Activated naive CD4-positive, alpha-beta T cell treated with anti-CD3 and anti-CD28 coated beads, Interleukin-2, amount 50 U/mL, for 24 hours (primary cell): ENCODE measurements around the gene HCFC1R1.
A peak's percentile ranks its signal among the peaks of the same experiment; 100 is the strongest.

Experiments used
- H3K27ac Mint-ChIP-seq: one replicate; pipeline ENCODE4 v1.8.0; 2021; ENCODE audit warnings: mild to moderate bottlenecking, mixed read lengths
- H3K27me3 Mint-ChIP-seq: one replicate; pipeline ENCODE4 v1.8.0; 2021; ENCODE audit warnings: mixed read lengths
- H3K36me3 Mint-ChIP-seq: one replicate; pipeline ENCODE4 v1.8.0; 2021; ENCODE audit warnings: mixed read lengths
- H3K4me1 Mint-ChIP-seq: one replicate; pipeline ENCODE4 v1.8.0; 2021; ENCODE audit warnings: mixed read lengths
- H3K4me3 Mint-ChIP-seq: one replicate; pipeline ENCODE4 v1.8.0; 2021; ENCODE audit warnings: mild to moderate bottlenecking, mixed read lengths
- H3K9me3 Mint-ChIP-seq: one replicate; pipeline ENCODE4 v1.8.0; 2021; ENCODE audit warnings: mixed read lengths

HCFC1R1 gene

GRCh38 chr16:3004781-3005284 is 18.9 kb downstream of the HCFC1R1 start:
- no peaks in the 10 kb centered on the region for H3K9me3 Mint-ChIP-seq
- no peaks in the 10 kb centered on the region for H3K36me3 Mint-ChIP-seq
- H3K4me3 Mint-ChIP-seq: peak overlapping the region; percentile 47
- peaks cover 3% of the 10 kb centered on the region for H3K27me3 Mint-ChIP-seq
- H3K4me1 Mint-ChIP-seq: peaks cover 24% of the 10 kb centered on the region
- H3K27ac Mint-ChIP-seq: no peak overlapping the region

- peaks cover 3% of the 10 kb centered on the region for H3K27me3 Mint-ChIP-seq
- no peaks in the 10 kb centered on the region for H3K9me3 Mint-ChIP-seq
- peaks cover 24% of the 10 kb centered on the region for H3K4me1 Mint-ChIP-seq
- H3K27ac Mint-ChIP-seq: no peak overlapping the region
- H3K4me3 Mint-ChIP-seq: no peak overlapping the region
- no peaks in the 10 kb centered on the region for H3K36me3 Mint-ChIP-seq
Measured at GRCh38 chr16:3004319-3004718, 19.4 kb downstream of the HCFC1R1 start.

- H3K9me3 Mint-ChIP-seq: no peaks in the 10 kb centered on the region
- peak overlapping the region; percentile 78 for H3K4me3 Mint-ChIP-seq
- peaks cover 23% of the 10 kb centered on the region for H3K4me1 Mint-ChIP-seq
- peaks cover 3% of the 10 kb centered on the region for H3K27me3 Mint-ChIP-seq
- peak overlapping the region; percentile 65 for H3K27ac Mint-ChIP-seq
- H3K36me3 Mint-ChIP-seq: no peaks in the 10 kb centered on the region
Measured at GRCh38 chr16:3003582-3004270, 20.0 kb downstream of the HCFC1R1 start.

- no peaks in the 10 kb centered on the region for H3K9me3 Mint-ChIP-seq
- H3K4me1 Mint-ChIP-seq: no peaks in the 10 kb centered on the region
- H3K27me3 Mint-ChIP-seq: peaks cover 2% of the 10 kb centered on the region
- H3K36me3 Mint-ChIP-seq: no peaks in the 10 kb centered on the region
- H3K4me3 Mint-ChIP-seq: no peak overlapping the region
- H3K27ac Mint-ChIP-seq: no peak overlapping the region
Measured at GRCh38 chr16:3001316-3001715, 22.4 kb downstream of the HCFC1R1 start.

- Mint-ChIP-seq H3K36me3 (no peaks in the 10 kb centered on the region), H3K9me3 (no peaks in the 10 kb centered on the region), H3K4me1 (no peaks in the 10 kb centered on the region), H3K4me3 (no peak overlapping the region), H3K27me3 (peaks cover 1% of the 10 kb centered on the region), H3K27ac (no peak overlapping the region)
Measured at GRCh38 chr16:3000540-3000939, 23.2 kb downstream of the HCFC1R1 start.

- H3K27me3 Mint-ChIP-seq: peaks cover under 1% of the 10 kb centered on the region
- no peak overlapping the region for H3K4me3 Mint-ChIP-seq
- no peaks in the 10 kb centered on the region for H3K36me3 Mint-ChIP-seq
- H3K27ac Mint-ChIP-seq: peak overlapping the region; percentile 70
- H3K4me1 Mint-ChIP-seq: no peaks in the 10 kb centered on the region
- H3K9me3 Mint-ChIP-seq: no peaks in the 10 kb centered on the region
Measured at GRCh38 chr16:2999929-3000328, 23.8 kb downstream of the HCFC1R1 start.

- Mint-ChIP-seq H3K9me3 (no peaks in the 10 kb centered on the region), H3K27ac (no peak overlapping the region), H3K27me3 (no peaks in the 10 kb centered on the region), H3K4me3 (no peak overlapping the region), H3K36me3 (no peaks in the 10 kb centered on the region), H3K4me1 (no peaks in the 10 kb centered on the region)
Measured at GRCh38 chr16:2996298-2996697, 27.4 kb downstream of the HCFC1R1 start.

GRCh38 chr16:2992383-2993081 is 31.2 kb downstream of the HCFC1R1 start:
- Mint-ChIP-seq H3K27ac (no peak overlapping the region), H3K36me3 (no peaks in the 10 kb centered on the region), H3K27me3 (no peaks in the 10 kb centered on the region), H3K4me1 (no peaks in the 10 kb centered on the region), H3K4me3 (no peak overlapping the region), H3K9me3 (no peaks in the 10 kb centered on the region)

GRCh38 chr16:2991566-2992261 is 32.0 kb downstream of the HCFC1R1 start:
- Mint-ChIP-seq H3K9me3 (no peaks in the 10 kb centered on the region), H3K27me3 (no peaks in the 10 kb centered on the region), H3K36me3 (no peaks in the 10 kb centered on the region), H3K4me3 (no peak overlapping the region), H3K4me1 (no peaks in the 10 kb centered on the region), H3K27ac (no peak overlapping the region)

- Mint-ChIP-seq H3K4me1 (no peaks in the 10 kb centered on the region), H3K27ac (no peak overlapping the region), H3K36me3 (no peaks in the 10 kb centered on the region), H3K4me3 (no peak overlapping the region), H3K27me3 (no peaks in the 10 kb centered on the region), H3K9me3 (no peaks in the 10 kb centered on the region)
Measured at GRCh38 chr16:2990891-2991290, 32.9 kb downstream of the HCFC1R1 start.

- Mint-ChIP-seq H3K27ac (no peak overlapping the region), H3K36me3 (no peaks in the 10 kb centered on the region)
Measured at GRCh38 chr16:2988590-2989099, 35.1 kb downstream of the HCFC1R1 start.

GRCh38 chr16:2987833-2988232 is 35.9 kb downstream of the HCFC1R1 start:
- Mint-ChIP-seq H3K9me3 (no peaks in the 10 kb centered on the region), H3K36me3 (no peaks in the 10 kb centered on the region), H3K4me1 (peaks cover 4% of the 10 kb centered on the region), H3K4me3 (no peak overlapping the region), H3K27me3 (no peaks in the 10 kb centered on the region), H3K27ac (no peak overlapping the region)

More at GRCh38 chr16:2988590-2989099, 35.1 kb downstream of the HCFC1R1 start:
- Mint-ChIP-seq H3K27me3 (no peaks in the 10 kb centered on the region), H3K4me1 (peaks cover 4% of the 10 kb centered on the region), H3K4me3 (no peak overlapping the region), H3K9me3 (no peaks in the 10 kb centered on the region)

GRCh38 chr16:2987286-2987685 is 36.5 kb downstream of the HCFC1R1 start:
- peaks cover 4% of the 10 kb centered on the region for H3K4me1 Mint-ChIP-seq
- H3K27me3 Mint-ChIP-seq: no peaks in the 10 kb centered on the region
- no peaks in the 10 kb centered on the region for H3K36me3 Mint-ChIP-seq
- H3K4me3 Mint-ChIP-seq: no peak overlapping the region
- H3K9me3 Mint-ChIP-seq: no peaks in the 10 kb centered on the region
- H3K27ac Mint-ChIP-seq: no peak overlapping the region

- Mint-ChIP-seq H3K36me3 (no peaks in the 10 kb centered on the region), H3K9me3 (no peaks in the 10 kb centered on the region), H3K4me3 (no peak overlapping the region), H3K27me3 (no peaks in the 10 kb centered on the region), H3K27ac (no peak overlapping the region), H3K4me1 (peaks cover 6% of the 10 kb centered on the region)
Measured at GRCh38 chr16:2986623-2987188, 37.0 kb downstream of the HCFC1R1 start.

- Mint-ChIP-seq H3K4me1 (peaks cover 12% of the 10 kb centered on the region), H3K27me3 (no peaks in the 10 kb centered on the region), H3K9me3 (no peaks in the 10 kb centered on the region), H3K4me3 (no peak overlapping the region), H3K36me3 (no peaks in the 10 kb centered on the region), H3K27ac (no peak overlapping the region)
Measured at GRCh38 chr16:2985893-2986355, 37.8 kb downstream of the HCFC1R1 start.
